Hepatocyte (in vitro differentiated cells): ENCODE measurements around the gene DCLK2. TPM values are rescaled to one million over a fixed set of nuclear protein-coding genes. Genes with fewer than 3 reads are reported as not detected.

ENCODE experiments used
- DNase-seq: peaks from one replicate; pipeline ENCODE4 v3.0.0-alpha.2; 2016; ENCODE audit warnings: low spot score
- H2AFZ ChIP-seq: fragments of 200-600 bp; sonication (generic); 2 replicates; pipeline ENCODE4 v1.6.0; 2016; ENCODE audit warnings: antibody characterized with exemption, mild to moderate bottlenecking
- H3K27ac ChIP-seq: fragments of 200-600 bp; sonication (generic); 2 replicates; pipeline ENCODE4 v1.5.1; 2016; ENCODE audit warnings: mild to moderate bottlenecking
- H3K27me3 ChIP-seq: fragments of 200-600 bp; sonication (generic); 2 replicates; pipeline ENCODE4 v1.6.1; 2016
- H3K36me3 ChIP-seq: fragments of 200-600 bp; sonication (generic); replicated peaks from 2 replicates; pipeline ENCODE4 v1.5.1; 2016; ENCODE audit warnings: low read depth; ENCODE audit not compliant: insufficient read depth
- H3K4me1 ChIP-seq: fragments of 200-600 bp; sonication (generic); 2 replicates; pipeline ENCODE4 v1.5.1; 2016; ENCODE audit warnings: mild to moderate bottlenecking, moderate library complexity; ENCODE audit not compliant: insufficient read depth
- H3K4me2 ChIP-seq: fragments of 200-600 bp; sonication (generic); 2 replicates; pipeline ENCODE4 v1.6.0; 2016
- H3K4me3 ChIP-seq: fragments of 200-600 bp; sonication (generic); 2 replicates; pipeline ENCODE4 v1.5.1; 2016; ENCODE audit warnings: mild to moderate bottlenecking
- H3K79me2 ChIP-seq: fragments of 200-600 bp; sonication (generic); 2 replicates; pipeline ENCODE4 v1.6.0; 2017; ENCODE audit warnings: mild to moderate bottlenecking
- H3K9me2 ChIP-seq: fragments of 200-600 bp; sonication (generic); replicated peaks from 2 replicates; pipeline ENCODE4 v1.6.0; 2017; ENCODE audit warnings: mild to moderate bottlenecking; ENCODE audit not compliant: insufficient read depth
- H3K9me3 ChIP-seq: fragments of 200-600 bp; sonication (generic); 2 replicates; pipeline ENCODE4 v1.5.1; 2016; ENCODE audit warnings: low read depth, mild to moderate bottlenecking
- H4K20me1 ChIP-seq: fragments of 200-600 bp; sonication (generic); 2 replicates; pipeline ENCODE4 v1.6.0; 2016; ENCODE audit warnings: mild to moderate bottlenecking; ENCODE audit not compliant: insufficient read depth, poor library complexity, severe bottlenecking
- EZH2 ChIP-seq: fragments of 200-600 bp; sonication (generic); IDR thresholded peaks from 2 replicates; pipeline ENCODE4 v1.6.1; 2016; ENCODE audit warnings: antibody characterized with exemption, mild to moderate bottlenecking, borderline replicate concordance
- EZH2phosphoT487 ChIP-seq: fragments of 200-600 bp; sonication (generic); IDR thresholded peaks from one replicate; pipeline ENCODE4 v1.6.1; 2018; ENCODE audit warnings: antibody characterized with exemption, mild to moderate bottlenecking, low read depth, moderate library complexity; ENCODE audit not compliant: unreplicated experiment, severe bottlenecking
- WGBS: methylation state at CpG from one replicate; pipeline ENCODE4 v1.1.6; 2016; ENCODE audit warnings: low lambda C conversion rate; ENCODE audit errors: missing lambda C conversion rate; 5-methylcytosine and 5-hydroxymethylcytosine counted together
- polyA plus RNA-seq: library from polyadenylated mRNA; unstranded; fragments of >200 nt; fragmentation: Nextera tagmentation; extraction: Ambion mirVana; gene quantifications from 2 replicates; pipeline ENCODE4 v1.2.1, GENCODE V29; 2016
- total RNA-seq: library from RNA; depleted of rRNA; stranded (reverse); fragments of >200 nt; gene quantifications from 2 replicates; pipeline ENCODE4 v1.2.3, GENCODE V29; 2014
- TF ChIP-seq, protein P1 (sequence below): fragments of 200-600 bp; sonication (generic); IDR thresholded peaks from 2 replicates; pipeline ENCODE4 v1.5.1; 2016; ENCODE audit warnings: antibody characterized with exemption, mild to moderate bottlenecking; ENCODE audit not compliant: poor library complexity

DCLK2 gene
- total and polyA plus RNA-seq, 2 experiments from 2014 or later = 1.5 to 2.8 TPM

DNA sequence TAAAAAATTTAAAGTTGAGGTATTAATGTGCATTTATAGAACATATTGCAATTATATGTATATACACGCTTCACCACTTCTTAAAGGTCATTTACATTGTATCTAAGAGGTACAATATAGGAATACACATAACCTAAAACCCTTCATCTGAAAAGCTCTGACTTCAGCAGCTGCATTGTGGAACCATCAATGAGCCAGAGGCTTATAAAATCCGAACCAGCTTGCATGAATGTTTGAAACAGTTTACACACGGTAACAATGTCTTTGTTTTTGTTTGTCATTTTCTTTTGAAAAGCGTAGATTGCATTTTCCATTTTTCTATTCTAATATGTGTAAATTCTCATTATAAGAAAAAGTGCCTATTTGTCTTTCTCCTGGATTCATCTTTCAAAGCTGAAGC is 221.6 kb downstream of the DCLK2 start:
- Histone ChIP-seq H3K4me1 (no peaks in the 10 kb centered on the region), H2AFZ (no peak overlapping the region), H3K27me3 (no peaks in the 10 kb centered on the region), H3K4me2 (no peak overlapping the region), H3K79me2 (no peaks in the 10 kb centered on the region), H3K9me2 (no peaks in the 10 kb centered on the region), H3K36me3 (no peaks in the 10 kb centered on the region), H3K4me3 (no peak overlapping the region), H4K20me1 (no peaks in the 10 kb centered on the region), H3K27ac (no peak overlapping the region), H3K9me3 (no peaks in the 10 kb centered on the region)
- TF ChIP-seq EZH2phosphoT487 (no peak), EZH2 (no peak)
- TF ChIP-seq, protein P1, sequence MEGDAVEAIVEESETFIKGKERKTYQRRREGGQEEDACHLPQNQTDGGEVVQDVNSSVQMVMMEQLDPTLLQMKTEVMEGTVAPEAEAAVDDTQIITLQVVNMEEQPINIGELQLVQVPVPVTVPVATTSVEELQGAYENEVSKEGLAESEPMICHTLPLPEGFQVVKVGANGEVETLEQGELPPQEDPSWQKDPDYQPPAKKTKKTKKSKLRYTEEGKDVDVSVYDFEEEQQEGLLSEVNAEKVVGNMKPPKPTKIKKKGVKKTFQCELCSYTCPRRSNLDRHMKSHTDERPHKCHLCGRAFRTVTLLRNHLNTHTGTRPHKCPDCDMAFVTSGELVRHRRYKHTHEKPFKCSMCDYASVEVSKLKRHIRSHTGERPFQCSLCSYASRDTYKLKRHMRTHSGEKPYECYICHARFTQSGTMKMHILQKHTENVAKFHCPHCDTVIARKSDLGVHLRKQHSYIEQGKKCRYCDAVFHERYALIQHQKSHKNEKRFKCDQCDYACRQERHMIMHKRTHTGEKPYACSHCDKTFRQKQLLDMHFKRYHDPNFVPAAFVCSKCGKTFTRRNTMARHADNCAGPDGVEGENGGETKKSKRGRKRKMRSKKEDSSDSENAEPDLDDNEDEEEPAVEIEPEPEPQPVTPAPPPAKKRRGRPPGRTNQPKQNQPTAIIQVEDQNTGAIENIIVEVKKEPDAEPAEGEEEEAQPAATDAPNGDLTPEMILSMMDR = no peak
- no peak for DNase-seq
- 81% methylated on average over 4 of the region's 4 CpGs for WGBS

DNA sequence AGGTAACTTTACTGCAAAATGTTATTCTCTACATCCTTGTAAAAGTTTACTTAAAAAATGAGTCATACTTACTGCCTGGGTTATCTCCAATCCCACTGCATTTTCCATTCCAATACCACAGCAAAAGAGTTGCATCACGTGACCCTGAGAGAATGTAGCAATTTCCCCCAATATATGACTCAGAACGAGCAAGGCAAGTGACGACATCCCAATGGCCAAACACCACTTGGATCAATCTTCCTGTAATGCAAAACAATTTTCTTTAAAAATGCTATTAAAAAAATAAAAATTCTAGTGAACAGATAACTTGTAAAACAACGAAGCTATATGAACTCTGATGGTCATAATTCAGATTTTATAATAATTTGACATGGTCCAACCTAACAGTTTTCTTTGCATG is 224.3 kb downstream of the DCLK2 start:
- peak overlapping the region; percentile 24 for H3K27ac ChIP-seq
- DNase-seq = peak; percentile 64
- WGBS = 58% methylated on average over 4 of the region's 4 CpGs

DNA sequence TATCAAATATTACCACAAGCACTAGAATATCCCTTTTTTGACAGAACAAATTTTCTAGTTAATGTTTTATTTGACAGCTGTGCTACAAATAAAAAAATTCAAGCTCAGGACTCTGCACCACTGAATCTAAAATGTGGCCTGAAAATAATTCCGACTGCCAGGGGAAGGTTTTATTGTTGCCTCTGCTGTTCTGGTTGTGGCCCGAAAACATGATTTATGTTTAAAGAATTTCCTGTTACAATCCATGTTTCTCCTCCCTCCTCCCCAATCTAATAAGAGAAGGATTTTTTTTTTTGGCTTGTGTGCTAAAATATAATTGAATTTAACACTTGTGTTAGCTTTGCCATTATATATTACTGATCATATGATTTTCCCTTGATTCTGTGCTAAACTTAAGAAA is 227.8 kb downstream of the DCLK2 start:
- Histone ChIP-seq H2AFZ (no peak overlapping the region), H3K27me3 (no peaks in the 10 kb centered on the region), H4K20me1 (no peaks in the 10 kb centered on the region), H3K79me2 (no peaks in the 10 kb centered on the region), H3K27ac (no peak overlapping the region), H3K36me3 (no peaks in the 10 kb centered on the region), H3K4me3 (no peak overlapping the region), H3K4me2 (no peak overlapping the region), H3K4me1 (no peaks in the 10 kb centered on the region), H3K9me2 (no peaks in the 10 kb centered on the region), H3K9me3 (no peaks in the 10 kb centered on the region)
- DNase-seq = no peak
- no peak for TF ChIP-seq EZH2
- TF ChIP-seq, protein P1 = no peak
- TF ChIP-seq EZH2phosphoT487 = no peak
- 55% methylated on average over 2 of the region's 2 CpGs for WGBS

More for the DNA sequence above, 224.3 kb downstream of the DCLK2 start:
- H3K9me2 ChIP-seq = no peaks in the 10 kb centered on the region
- TF ChIP-seq, protein P1 = no peak
- TF ChIP-seq EZH2 = no peak
- no peak for TF ChIP-seq EZH2phosphoT487
- no peaks in the 10 kb centered on the region for H3K4me1 ChIP-seq
- no peak overlapping the region for H2AFZ ChIP-seq
- no peaks in the 10 kb centered on the region for H4K20me1 ChIP-seq
- H3K79me2 ChIP-seq = no peaks in the 10 kb centered on the region
- H3K9me3 ChIP-seq = no peaks in the 10 kb centered on the region
- H3K27me3 ChIP-seq = no peaks in the 10 kb centered on the region
- no peak overlapping the region for H3K4me2 ChIP-seq
- no peak overlapping the region for H3K4me3 ChIP-seq
- H3K36me3 ChIP-seq = no peaks in the 10 kb centered on the region

- Histone ChIP-seq H3K4me3 (no peak overlapping the region), H3K27me3 (no peaks in the 10 kb centered on the region), H3K9me2 (no peaks in the 10 kb centered on the region), H3K79me2 (no peaks in the 10 kb centered on the region), H3K27ac (no peak overlapping the region), H3K36me3 (no peaks in the 10 kb centered on the region), H2AFZ (no peak overlapping the region), H3K4me1 (no peaks in the 10 kb centered on the region), H3K9me3 (no peaks in the 10 kb centered on the region), H3K4me2 (no peak overlapping the region), H4K20me1 (no peaks in the 10 kb centered on the region)
- WGBS = 91% methylated on average over 1 of the region's 1 CpG
- TF ChIP-seq EZH2 (no peak), EZH2phosphoT487 (no peak)
- TF ChIP-seq, protein P1 = no peak
- DNase-seq = no peak
Measured at GRCh38 chr4:150306719-150307118, 228.5 kb downstream of the DCLK2 start.
